ENCODE data around the gene GMPS. TPM values are rescaled to one million over a fixed set of nuclear protein-coding genes. Genes with fewer than 3 reads are reported as not detected.
A peak's percentile ranks its signal among the peaks of the same experiment; 100 is the strongest.

The GMPS gene
- total and polyA plus RNA-seq, 2 donors (not counting 3 experiments of a cell fraction or from before 2014, with no cell fraction given) = 18.7 to 67.5 TPM

GRCh38 chr3:155870945-155871745, 695 bp downstream of the GMPS start:
- peaks cover 55% of the 10 kb centered on the region for H3K79me2 ChIP-seq (ENCODE audit: control insufficient read depth, insufficient read depth, low read length)
- DNase-seq (ENCODE audit: low read depth, low spot score) = peak; percentile 60
- peak overlapping the region; percentile 89 for H3K9ac ChIP-seq (replicated peaks; ENCODE audit: extremely low read depth, insufficient read depth, low read length)
- H3K4me3 ChIP-seq (replicated peaks in 1 of 3; ENCODE audit: insufficient read depth in 1 of 3, low read depth in 1 of 3, low read length in 3 of 3) = peak overlapping the region; percentile 93 to 98 (median 96)
- peak overlapping the region; percentile 97 for H2AFZ ChIP-seq (ENCODE audit: low read depth, low read length)
- H3K4me1 ChIP-seq (ENCODE audit: control insufficient read depth, extremely low read depth, insufficient read depth, low read length) = peaks cover 20% of the 10 kb centered on the region
- H3K9me1 ChIP-seq (replicated peaks; ENCODE audit: control insufficient read depth, extremely low read depth, insufficient read depth, low read length) = no peaks in the 10 kb centered on the region
- H3K27ac ChIP-seq (ENCODE audit: insufficient read depth, low read depth, low read length) = peak overlapping the region; percentile 79
- no peaks in the 10 kb centered on the region for H3K27me3 ChIP-seq (ENCODE audit: control insufficient read depth in 2 of 2, insufficient read depth in 2 of 2, low read length in 2 of 2)
- TF ChIP-seq CTCF (IDR thresholded peaks at IDR 0.05; ENCODE audit: extremely low read depth in 1 of 2, insufficient read depth in 1 of 2, low read depth in 1 of 2, low read length in 2 of 2) (no peak), JUN (IDR thresholded peaks at IDR 0.05; ENCODE audit: borderline replicate concordance, insufficient read depth, insufficient read length, low read depth) (no peak), FOS (IDR thresholded peaks at IDR 0.05; ENCODE audit: borderline replicate concordance, insufficient read depth, low read length) (no peak), GATA2 (IDR thresholded peaks at IDR 0.05; ENCODE audit: insufficient read depth, insufficient read length, low read depth, low read length) (no peak), MYC (IDR thresholded peaks at IDR 0.05; ENCODE audit: low read depth, low read length) (no peak), MAX (IDR thresholded peaks at IDR 0.05; ENCODE audit: insufficient read depth, insufficient read length) (no peak), POLR2A (IDR thresholded peaks at IDR 0.05; ENCODE audit: low read depth, low read length) (no peak), EZH2 (IDR thresholded peaks at IDR 0.05; ENCODE audit: borderline replicate concordance, low read depth, low read length, severe bottlenecking) (no peak), POLR2AphosphoS5 (IDR thresholded peaks at IDR 0.05; ENCODE audit: insufficient read depth, low read depth, low read length) (no peak)
- ChIA-PET POLR2A (no interaction called here), CTCF (interaction anchor here (1.2 to 4.7 kb wide), 2 partner anchors 15 to 65 kb away, joined by 4 to 40 read pairs; partner anchors contain the start of gene C3orf33)
- H3K9me3 ChIP-seq (replicated peaks; ENCODE audit: control insufficient read depth, insufficient read depth, low read length) = no peaks in the 10 kb centered on the region
- peaks cover 5% of the 10 kb centered on the region for H4K20me1 ChIP-seq (replicated peaks; ENCODE audit: control insufficient read depth, extremely low read depth, insufficient read depth, low read length)
- dilution Hi-C loops (cut with MboI; ENCODE audit: extremely low pct_ligation_motif_present, low sequenced_read_pairs) (no loop called here), intact Hi-C loops (cut with micrococcal nuclease) (loop anchor here (1.0 to 10.0 kb wide), 5 partner anchors 17 to 1294 kb away; partner anchors contain the start of genes C3orf33, CCNL1 and SLC33A1)
- peak overlapping the region; percentile 97 for H3K4me2 ChIP-seq (ENCODE audit: insufficient read depth, low read length)
- BruUV-seq (replicated peaks) = no TSS peak
- H3K36me3 ChIP-seq (ENCODE audit: control insufficient read depth in 2 of 2, extremely low read depth in 1 of 2, insufficient read depth in 2 of 2, low read length in 2 of 2) = no peaks in the 10 kb centered on the region
- FAIRE-seq = no peak
